ENCODE results near the gene TP53I13.
"Not testable (repeated sequence)": the region's sequence is repeated elsewhere in the genome, so short reads cannot be mapped to it uniquely, and the experiment has no call there.

Gene TP53I13

GRCh38 chr17:29558139-29558538 is 10.4 kb upstream of the TP53I13 start:
- H3K4me3 ChIP-seq (ENCODE audit: low read depth, low read length); H3K36me3 ChIP-seq (ENCODE audit: control insufficient read depth, insufficient read depth, low read length); H3K4me1 ChIP-seq (ENCODE audit: control insufficient read depth, insufficient read depth, low read length); H3K27me3 ChIP-seq (ENCODE audit: control insufficient read depth, insufficient read depth, low read length); H3K9me3 ChIP-seq (ENCODE audit: control insufficient read depth, insufficient read depth, low read length); H3K9ac ChIP-seq (ENCODE audit: low read depth, low read length): not testable (repeated sequence)

- Histone ChIP-seq H3K4me1 (ENCODE audit: control insufficient read depth, insufficient read depth, low read length) (no peaks in the 10 kb centered on the region), H3K9me3 (ENCODE audit: control insufficient read depth, insufficient read depth, low read length) (no peaks in the 10 kb centered on the region), H3K4me3 (ENCODE audit: low read depth, low read length) (no peak overlapping the region), H3K36me3 (ENCODE audit: control insufficient read depth, insufficient read depth, low read length) (no peaks in the 10 kb centered on the region), H3K27me3 (ENCODE audit: control insufficient read depth, insufficient read depth, low read length) (peaks cover 6% of the 10 kb centered on the region), H3K9ac (ENCODE audit: low read depth, low read length) (no peak overlapping the region)
Observed at GRCh38 chr17:29559640-29560039, 8.9 kb upstream of the TP53I13 start.

- no peak overlapping the region for H3K9ac ChIP-seq (ENCODE audit: low read depth, low read length)
- H3K4me3 ChIP-seq (ENCODE audit: low read depth, low read length): no peak overlapping the region
- H3K4me1 ChIP-seq (ENCODE audit: control insufficient read depth, insufficient read depth, low read length): no peaks in the 10 kb centered on the region
- H3K36me3 ChIP-seq (ENCODE audit: control insufficient read depth, insufficient read depth, low read length): no peaks in the 10 kb centered on the region
- H3K27me3 ChIP-seq (ENCODE audit: control insufficient read depth, insufficient read depth, low read length): peaks cover 10% of the 10 kb centered on the region
- no peaks in the 10 kb centered on the region for H3K9me3 ChIP-seq (ENCODE audit: control insufficient read depth, insufficient read depth, low read length)
Observed at GRCh38 chr17:29560316-29560715, 8.2 kb upstream of the TP53I13 start.

- Histone ChIP-seq H3K27me3 (ENCODE audit: control insufficient read depth, insufficient read depth, low read length) (peaks cover 23% of the 10 kb centered on the region), H3K9me3 (ENCODE audit: control insufficient read depth, insufficient read depth, low read length) (no peaks in the 10 kb centered on the region), H3K4me3 (ENCODE audit: low read depth, low read length) (no peak overlapping the region), H3K36me3 (ENCODE audit: control insufficient read depth, insufficient read depth, low read length) (no peaks in the 10 kb centered on the region), H3K4me1 (ENCODE audit: control insufficient read depth, insufficient read depth, low read length) (no peaks in the 10 kb centered on the region), H3K9ac (ENCODE audit: low read depth, low read length) (no peak overlapping the region)
Observed at GRCh38 chr17:29561554-29562517, 6.7 kb upstream of the TP53I13 start.

GRCh38 chr17:29562615-29563014 is 5.9 kb upstream of the TP53I13 start:
- H3K9ac ChIP-seq (ENCODE audit: low read depth, low read length): no peak overlapping the region
- H3K4me3 ChIP-seq (ENCODE audit: low read depth, low read length): no peak overlapping the region
- H3K36me3 ChIP-seq (ENCODE audit: control insufficient read depth, insufficient read depth, low read length): no peaks in the 10 kb centered on the region
- no peaks in the 10 kb centered on the region for H3K4me1 ChIP-seq (ENCODE audit: control insufficient read depth, insufficient read depth, low read length)
- H3K9me3 ChIP-seq (ENCODE audit: control insufficient read depth, insufficient read depth, low read length): no peaks in the 10 kb centered on the region
- H3K27me3 ChIP-seq (ENCODE audit: control insufficient read depth, insufficient read depth, low read length): peaks cover 23% of the 10 kb centered on the region

GRCh38 chr17:29563816-29564215 is 4.7 kb upstream of the TP53I13 start:
- Histone ChIP-seq H3K9ac (ENCODE audit: low read depth, low read length) (no peak overlapping the region), H3K27me3 (ENCODE audit: control insufficient read depth, insufficient read depth, low read length) (peaks cover 23% of the 10 kb centered on the region), H3K36me3 (ENCODE audit: control insufficient read depth, insufficient read depth, low read length) (no peaks in the 10 kb centered on the region), H3K4me1 (ENCODE audit: control insufficient read depth, insufficient read depth, low read length) (no peaks in the 10 kb centered on the region), H3K4me3 (ENCODE audit: low read depth, low read length) (no peak overlapping the region), H3K9me3 (ENCODE audit: control insufficient read depth, insufficient read depth, low read length) (no peaks in the 10 kb centered on the region)

- Histone ChIP-seq H3K9me3 (ENCODE audit: control insufficient read depth, insufficient read depth, low read length) (no peaks in the 10 kb centered on the region), H3K27me3 (ENCODE audit: control insufficient read depth, insufficient read depth, low read length) (peaks cover 34% of the 10 kb centered on the region), H3K36me3 (ENCODE audit: control insufficient read depth, insufficient read depth, low read length) (no peaks in the 10 kb centered on the region), H3K4me1 (ENCODE audit: control insufficient read depth, insufficient read depth, low read length) (peaks cover 2% of the 10 kb centered on the region), H3K9ac (ENCODE audit: low read depth, low read length) (no peak overlapping the region), H3K4me3 (ENCODE audit: low read depth, low read length) (peak overlapping the region; percentile 64)
Observed at GRCh38 chr17:29565643-29566472, 2.6 kb upstream of the TP53I13 start.

- Histone ChIP-seq H3K36me3 (ENCODE audit: control insufficient read depth, insufficient read depth, low read length) (peaks cover 1% of the 10 kb centered on the region), H3K9me3 (ENCODE audit: control insufficient read depth, insufficient read depth, low read length) (no peaks in the 10 kb centered on the region), H3K9ac (ENCODE audit: low read depth, low read length) (peak within 1 kb of the TSS; percentile 24), H3K4me3 (ENCODE audit: low read depth, low read length) (peak within 1 kb of the TSS; percentile 84), H3K4me1 (ENCODE audit: control insufficient read depth, insufficient read depth, low read length) (peaks cover 2% of the 10 kb centered on the region), H3K27me3 (ENCODE audit: control insufficient read depth, insufficient read depth, low read length) (peaks cover 43% of the 10 kb centered on the region)
Observed at GRCh38 chr17:29566473-29567303, 1.8 kb upstream of the TP53I13 start, which contains the start of gene ABHD15. Gene ABHD15, minus strand, starts transcription at chr17:29567037. Its CDS starts 71 bp downstream, at chr17:29566966.

GRCh38 chr17:29567304-29567553 is 1.3 kb upstream of the TP53I13 start:
- Histone ChIP-seq H3K36me3 (ENCODE audit: control insufficient read depth, insufficient read depth, low read length) (peaks cover 2% of the 10 kb centered on the region), H3K4me3 (ENCODE audit: low read depth, low read length) (peak overlapping the region; percentile 84), H3K27me3 (ENCODE audit: control insufficient read depth, insufficient read depth, low read length) (peaks cover 48% of the 10 kb centered on the region), H3K4me1 (ENCODE audit: control insufficient read depth, insufficient read depth, low read length) (peaks cover 2% of the 10 kb centered on the region), H3K9me3 (ENCODE audit: control insufficient read depth, insufficient read depth, low read length) (no peaks in the 10 kb centered on the region), H3K9ac (ENCODE audit: low read depth, low read length) (no peak overlapping the region)

- no peaks in the 10 kb centered on the region for H3K9me3 ChIP-seq (ENCODE audit: control insufficient read depth, insufficient read depth, low read length)
- peaks cover 48% of the 10 kb centered on the region for H3K27me3 ChIP-seq (ENCODE audit: control insufficient read depth, insufficient read depth, low read length)
- peak overlapping the region; percentile 24 for H3K9ac ChIP-seq (ENCODE audit: low read depth, low read length)
- H3K4me3 ChIP-seq (ENCODE audit: low read depth, low read length): peak overlapping the region; percentile 84
- peaks cover 2% of the 10 kb centered on the region for H3K36me3 ChIP-seq (ENCODE audit: control insufficient read depth, insufficient read depth, low read length)
- H3K4me1 ChIP-seq (ENCODE audit: control insufficient read depth, insufficient read depth, low read length): peaks cover 2% of the 10 kb centered on the region
Observed at GRCh38 chr17:29567554-29568330, 759 bp upstream of the TP53I13 start.

Measured in iPS-15b (cell line).